Measurements from ENCODE around the gene FLRT2. TPM values are rescaled to one million over a fixed set of nuclear protein-coding genes. Genes with fewer than 3 reads are reported as not detected.

The FLRT2 gene, protein sequence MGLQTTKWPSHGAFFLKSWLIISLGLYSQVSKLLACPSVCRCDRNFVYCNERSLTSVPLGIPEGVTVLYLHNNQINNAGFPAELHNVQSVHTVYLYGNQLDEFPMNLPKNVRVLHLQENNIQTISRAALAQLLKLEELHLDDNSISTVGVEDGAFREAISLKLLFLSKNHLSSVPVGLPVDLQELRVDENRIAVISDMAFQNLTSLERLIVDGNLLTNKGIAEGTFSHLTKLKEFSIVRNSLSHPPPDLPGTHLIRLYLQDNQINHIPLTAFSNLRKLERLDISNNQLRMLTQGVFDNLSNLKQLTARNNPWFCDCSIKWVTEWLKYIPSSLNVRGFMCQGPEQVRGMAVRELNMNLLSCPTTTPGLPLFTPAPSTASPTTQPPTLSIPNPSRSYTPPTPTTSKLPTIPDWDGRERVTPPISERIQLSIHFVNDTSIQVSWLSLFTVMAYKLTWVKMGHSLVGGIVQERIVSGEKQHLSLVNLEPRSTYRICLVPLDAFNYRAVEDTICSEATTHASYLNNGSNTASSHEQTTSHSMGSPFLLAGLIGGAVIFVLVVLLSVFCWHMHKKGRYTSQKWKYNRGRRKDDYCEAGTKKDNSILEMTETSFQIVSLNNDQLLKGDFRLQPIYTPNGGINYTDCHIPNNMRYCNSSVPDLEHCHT
- not detected for polyA plus RNA-seq

DNA sequence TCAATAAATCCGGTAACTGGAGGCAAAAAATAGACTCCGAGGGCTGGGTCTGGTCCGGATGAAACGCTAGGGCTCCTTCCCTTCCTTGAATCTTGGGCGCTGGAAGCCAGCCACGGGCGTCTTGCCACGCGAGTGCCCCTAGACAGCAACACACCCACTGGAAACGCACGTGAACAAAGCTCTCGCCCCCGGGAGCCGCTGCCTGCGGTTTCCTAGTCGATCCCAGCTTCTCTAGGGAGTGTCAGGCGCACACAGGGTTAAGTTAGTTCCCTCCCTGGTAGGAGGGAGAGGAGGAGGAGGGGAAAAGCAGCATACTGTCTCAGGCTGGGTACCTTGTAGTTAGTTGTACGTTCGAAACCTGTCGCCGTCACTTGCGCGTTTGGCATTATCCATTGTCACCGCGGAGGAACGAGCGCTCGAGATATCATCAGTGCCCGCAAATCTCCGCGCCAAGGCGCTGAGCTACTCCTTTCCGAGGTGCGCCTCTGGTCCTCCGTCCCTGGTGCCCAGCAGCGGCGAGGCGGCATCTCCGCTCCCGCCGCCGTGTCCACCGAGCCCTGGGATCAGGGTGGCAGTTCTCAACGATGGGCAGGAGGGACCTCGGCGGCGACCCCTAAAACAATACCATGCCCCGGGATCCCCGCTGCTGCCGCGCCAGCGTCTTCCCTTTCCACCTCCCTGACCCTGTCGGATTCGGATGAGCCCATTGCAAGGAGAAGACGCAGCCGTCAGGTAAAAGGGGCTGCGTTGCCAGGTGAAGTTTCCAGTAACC lies at the start of gene FLRT2:
Gene FLRT2, plus strand, starts transcription at position 342 of the 772 bp plus-strand sequence. CDS start 91,371 bp downstream, outside the sequence.
- H3K27ac Mint-ChIP-seq: no peak within 1 kb of the TSS
- H3K4me3 Mint-ChIP-seq: no peak within 1 kb of the TSS
- H3K4me1 Mint-ChIP-seq: peaks cover 0 to 1% (median 0%) of the 10 kb centered on the region in 3 donors
- peaks cover 42% of the 10 kb centered on the region for H3K27me3 Mint-ChIP-seq
- H3K36me3 Mint-ChIP-seq: no peaks in the 10 kb centered on the region
- H3K9me3 Mint-ChIP-seq: peaks cover 0 to 14% (median 3%) of the 10 kb centered on the region in 3 donors

DNA sequence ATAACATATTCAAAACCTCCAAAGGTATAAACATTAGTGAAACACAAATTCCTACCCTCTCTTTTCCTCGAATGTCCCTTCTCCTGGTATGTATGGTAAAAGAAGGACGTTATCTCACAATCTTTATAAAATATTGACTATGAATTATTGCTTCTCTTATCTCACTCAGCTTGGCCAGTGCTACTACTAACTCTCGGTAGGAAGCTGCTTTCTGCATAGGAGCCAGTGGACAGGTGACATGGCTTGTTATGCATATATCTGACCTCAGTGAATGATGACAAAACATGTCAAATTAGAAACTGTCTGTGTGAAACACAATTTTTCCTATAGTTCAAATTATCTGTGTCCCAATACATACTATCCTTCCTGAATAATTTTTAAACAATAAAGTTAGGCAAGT lies 48.5 kb upstream of the FLRT2 start:
- Mint-ChIP-seq H3K27ac (no peak overlapping the region), H3K4me1 (no peaks in the 10 kb centered on the region), H3K27me3 (no peaks in the 10 kb centered on the region), H3K9me3 (no peaks in the 10 kb centered on the region), H3K36me3 (no peaks in the 10 kb centered on the region), H3K4me3 (no peak overlapping the region)

GRCh38 chr14:85482552-85482951 lies 47.4 kb upstream of the FLRT2 start:
- Mint-ChIP-seq H3K9me3 (no peaks in the 10 kb centered on the region), H3K36me3 (no peaks in the 10 kb centered on the region), H3K27ac (no peak overlapping the region), H3K27me3 (no peaks in the 10 kb centered on the region), H3K4me3 (no peak overlapping the region), H3K4me1 (no peaks in the 10 kb centered on the region)

- Mint-ChIP-seq H3K9me3 (no peaks in the 10 kb centered on the region), H3K27me3 (no peaks in the 10 kb centered on the region), H3K4me1 (no peaks in the 10 kb centered on the region), H3K4me3 (no peak overlapping the region), H3K27ac (no peak overlapping the region), H3K36me3 (no peaks in the 10 kb centered on the region)
These were observed 46.9 kb upstream of the FLRT2 start for GRCh38 chr14:85483037-85483436.

DNA sequence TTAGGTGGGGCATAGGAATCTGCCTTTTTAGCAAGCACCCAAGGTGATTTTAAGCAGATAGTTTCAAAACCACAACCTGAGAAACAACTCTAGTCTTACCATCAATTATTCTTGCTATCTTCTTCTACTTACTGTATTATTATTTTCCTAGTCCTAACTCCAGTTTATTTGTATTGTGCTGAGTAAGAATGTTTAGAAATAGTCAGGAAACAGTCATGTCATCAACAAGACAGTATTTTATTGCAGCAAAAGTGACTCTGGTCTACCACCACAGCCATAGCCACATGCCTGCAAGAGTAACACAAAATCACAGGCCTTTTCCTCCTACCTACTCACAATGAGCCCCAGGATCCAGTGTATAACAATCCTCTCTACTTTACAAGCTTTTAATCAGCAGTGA lies 46.3 kb upstream of the FLRT2 start:
- Mint-ChIP-seq H3K9me3 (no peaks in the 10 kb centered on the region), H3K36me3 (no peaks in the 10 kb centered on the region), H3K4me3 (no peak overlapping the region), H3K4me1 (no peaks in the 10 kb centered on the region), H3K27ac (no peak overlapping the region), H3K27me3 (no peaks in the 10 kb centered on the region)

- no peaks in the 10 kb centered on the region for H3K36me3 Mint-ChIP-seq
- H3K27me3 Mint-ChIP-seq: no peaks in the 10 kb centered on the region
- no peak overlapping the region for H3K27ac Mint-ChIP-seq
- no peak overlapping the region for H3K4me3 Mint-ChIP-seq
- peaks cover 6 to 17% (median 9%) of the 10 kb centered on the region in 3 donors for H3K9me3 Mint-ChIP-seq
- no peaks in the 10 kb centered on the region for H3K4me1 Mint-ChIP-seq
These were observed 42.7 kb upstream of the FLRT2 start for GRCh38 chr14:85487215-85487614.

DNA sequence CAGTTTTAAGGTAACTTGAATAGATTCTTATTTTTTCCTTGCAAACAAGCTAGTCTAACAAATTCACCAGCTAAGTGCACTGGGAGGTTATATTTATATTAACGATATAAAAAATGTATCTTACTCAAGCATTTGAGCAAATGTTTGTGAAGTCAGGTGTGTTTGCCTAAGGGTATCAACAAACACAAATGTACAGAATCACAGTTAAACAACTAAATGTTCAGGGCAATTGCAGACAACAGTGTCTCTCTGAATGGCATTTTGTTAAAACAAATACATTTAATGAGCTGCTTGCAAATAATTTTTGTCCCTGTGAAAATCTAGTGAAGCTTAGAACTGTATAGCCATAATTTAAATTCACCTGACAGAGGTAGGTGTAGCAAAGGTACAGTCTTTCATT lies 28.2 kb upstream of the FLRT2 start:
- Mint-ChIP-seq H3K36me3 (no peaks in the 10 kb centered on the region), H3K27me3 (no peaks in the 10 kb centered on the region), H3K4me1 (no peaks in the 10 kb centered on the region), H3K4me3 (no peak overlapping the region), H3K9me3 (peaks cover 3 to 4% (median 3%) of the 10 kb centered on the region in 3 donors), H3K27ac (no peak overlapping the region)

- no peaks in the 10 kb centered on the region for H3K27me3 Mint-ChIP-seq
- H3K4me1 Mint-ChIP-seq: no peaks in the 10 kb centered on the region
- H3K27ac Mint-ChIP-seq: no peak overlapping the region
- peaks cover 4% of the 10 kb centered on the region for H3K36me3 Mint-ChIP-seq
- H3K4me3 Mint-ChIP-seq: no peak overlapping the region
- H3K9me3 Mint-ChIP-seq: peaks cover 2 to 5% (median 3%) of the 10 kb centered on the region in 3 donors
These were observed 21.1 kb upstream of the FLRT2 start for GRCh38 chr14:85508863-85509262.

- no peak overlapping the region for H3K4me3 Mint-ChIP-seq
- H3K27me3 Mint-ChIP-seq: no peaks in the 10 kb centered on the region
- peaks cover 4% of the 10 kb centered on the region for H3K36me3 Mint-ChIP-seq
- H3K9me3 Mint-ChIP-seq: peaks cover 2 to 5% (median 3%) of the 10 kb centered on the region in 3 donors
- no peak overlapping the region for H3K27ac Mint-ChIP-seq
- H3K4me1 Mint-ChIP-seq: no peaks in the 10 kb centered on the region
These were observed 17.5 kb upstream of the FLRT2 start for GRCh38 chr14:85512451-85512850.

DNA sequence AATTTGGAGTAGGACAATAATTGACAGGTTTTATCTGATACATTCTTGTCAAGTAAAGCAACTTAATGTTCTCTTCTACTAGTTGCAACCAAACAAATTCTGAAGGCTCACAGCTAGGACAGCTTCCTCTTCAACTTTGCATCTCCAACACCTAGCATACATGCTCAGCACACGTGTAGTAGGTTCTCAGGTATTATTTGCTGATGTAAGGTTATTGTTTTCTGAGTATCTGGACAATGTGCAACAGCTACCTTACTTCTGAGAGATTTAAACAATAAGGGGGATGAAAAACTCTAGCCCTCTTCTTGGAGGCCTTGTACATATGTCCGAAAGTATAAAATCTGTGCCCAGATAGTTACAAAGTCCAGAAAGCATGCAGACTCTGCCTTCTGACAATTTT lies 15.5 kb upstream of the FLRT2 start:
- no peaks in the 10 kb centered on the region for H3K27me3 Mint-ChIP-seq
- no peaks in the 10 kb centered on the region for H3K4me1 Mint-ChIP-seq
- H3K36me3 Mint-ChIP-seq: no peaks in the 10 kb centered on the region
- H3K27ac Mint-ChIP-seq: no peak overlapping the region
- no peak overlapping the region for H3K4me3 Mint-ChIP-seq
- H3K9me3 Mint-ChIP-seq: peaks cover 0 to 6% (median 5%) of the 10 kb centered on the region in 3 donors

DNA sequence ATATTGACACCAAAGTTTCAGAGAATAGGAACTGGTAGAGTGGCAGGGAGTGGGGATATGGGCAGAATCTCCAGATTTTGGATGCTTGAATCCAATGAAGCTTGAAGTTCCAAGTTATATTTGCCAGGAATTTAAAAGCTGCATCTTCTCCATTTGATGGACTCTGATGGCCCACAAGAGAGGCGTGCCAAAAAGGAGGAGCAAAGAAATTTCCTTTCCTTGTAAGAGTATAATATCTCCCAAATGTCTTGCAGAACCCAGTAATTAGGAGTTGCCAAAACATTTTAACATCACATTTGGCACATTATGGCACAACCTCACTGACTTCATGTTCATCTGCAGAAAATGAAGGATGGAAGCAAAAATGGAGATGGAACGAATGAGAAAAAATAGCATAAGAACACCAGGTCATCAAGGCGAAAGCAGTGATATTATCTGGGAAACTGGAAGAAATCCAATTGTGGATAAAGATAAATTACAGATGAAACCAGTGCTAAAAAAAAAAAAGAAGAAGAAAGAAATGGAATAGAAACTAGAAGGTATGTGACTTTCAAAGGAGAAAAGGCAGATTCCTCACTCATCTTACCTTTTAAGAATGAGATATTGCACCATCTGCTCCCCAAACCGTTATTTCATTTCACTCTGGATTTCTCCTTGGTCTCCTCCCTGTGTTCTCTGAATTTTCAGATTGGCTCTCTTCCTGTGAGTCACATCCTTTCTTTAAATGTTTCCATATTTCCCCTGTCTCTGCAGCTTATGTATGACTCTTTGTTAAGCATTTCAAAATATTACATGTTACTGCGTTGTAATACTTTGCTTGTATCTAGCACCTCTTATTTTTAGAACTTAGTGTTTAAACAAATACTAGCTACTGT lies 13.5 kb upstream of the FLRT2 start:
- Mint-ChIP-seq H3K4me3 (no peak overlapping the region), H3K27ac (no peak overlapping the region), H3K27me3 (no peaks in the 10 kb centered on the region), H3K36me3 (no peaks in the 10 kb centered on the region), H3K9me3 (peaks cover 0 to 9% (median 0%) of the 10 kb centered on the region in 3 donors), H3K4me1 (no peaks in the 10 kb centered on the region)

GRCh38 chr14:85517114-85517688 lies 12.7 kb upstream of the FLRT2 start:
- H3K36me3 Mint-ChIP-seq: no peaks in the 10 kb centered on the region
- H3K9me3 Mint-ChIP-seq: peaks cover 0 to 9% (median 0%) of the 10 kb centered on the region in 3 donors
- no peak overlapping the region for H3K27ac Mint-ChIP-seq
- H3K4me1 Mint-ChIP-seq: no peaks in the 10 kb centered on the region
- H3K4me3 Mint-ChIP-seq: no peak overlapping the region
- H3K27me3 Mint-ChIP-seq: no peaks in the 10 kb centered on the region

GRCh38 chr14:85519661-85520305 lies 10.2 kb upstream of the FLRT2 start:
- H3K36me3 Mint-ChIP-seq: no peaks in the 10 kb centered on the region
- no peak overlapping the region for H3K27ac Mint-ChIP-seq
- H3K9me3 Mint-ChIP-seq: peaks cover 0 to 8% (median 0%) of the 10 kb centered on the region in 3 donors
- H3K4me3 Mint-ChIP-seq: no peak overlapping the region
- H3K27me3 Mint-ChIP-seq: no peaks in the 10 kb centered on the region
- no peaks in the 10 kb centered on the region for H3K4me1 Mint-ChIP-seq

DNA sequence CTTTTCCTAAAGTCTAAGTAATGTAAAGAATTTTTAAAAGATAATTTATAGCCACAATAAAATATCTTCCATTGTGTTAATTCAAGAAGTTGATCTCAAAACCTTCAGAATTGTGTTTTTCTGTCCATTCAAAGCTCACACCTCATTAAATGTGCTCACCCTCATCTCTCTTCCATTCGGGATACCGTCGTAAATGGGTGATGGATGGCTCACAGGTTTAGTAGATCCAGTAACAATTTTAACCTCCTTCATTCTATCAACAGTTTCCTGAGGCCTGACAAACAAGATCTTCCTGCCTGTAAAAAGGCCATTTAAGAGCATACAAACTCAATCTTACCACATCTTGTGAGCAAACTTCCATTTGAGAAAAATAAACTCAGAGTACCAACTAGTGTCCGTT lies 9.4 kb upstream of the FLRT2 start:
- Mint-ChIP-seq H3K27ac (no peak overlapping the region), H3K4me1 (no peaks in the 10 kb centered on the region), H3K4me3 (no peak overlapping the region), H3K36me3 (no peaks in the 10 kb centered on the region), H3K9me3 (peaks cover 0 to 8% (median 0%) of the 10 kb centered on the region in 3 donors), H3K27me3 (no peaks in the 10 kb centered on the region)

All from IgD-negative memory B cell (primary cell).